Activated B cell treated with CpG ODN at 0.5 μM for 24 hours (primary cell): ENCODE results near the gene NQO1. TPM values are rescaled to one million over a fixed set of nuclear protein-coding genes. Genes with fewer than 3 reads are reported as not detected.

ENCODE experiments used
- ATAC-seq: fragments of 200-7000 bp; cut with Tn5 transposase; one replicate; pipeline ENCODE4 v1.10.0; 2021; ENCODE audit warnings: low read depth, mild to moderate bottlenecking, moderate library complexity
- CTCF ChIA-PET: fragments of 350-600 bp; sonication (Branson Sonifier 250); formaldehyde crosslinking; loops from one replicate; lab custom pipeline; 2021; ENCODE audit warnings: antibody characterized with exemption; lab: Charles Lee
- POLR2A ChIA-PET: fragments of 350-600 bp; sonication (Branson Sonifier 250); formaldehyde crosslinking; loops from one replicate; lab custom pipeline; 2021; ENCODE audit warnings: antibody characterized with exemption; lab: Charles Lee
- DNase-seq: peaks from one replicate; pipeline ENCODE4 v3.0.0; 2022
- H3K27ac Mint-ChIP-seq: one replicate; pipeline ENCODE4 v1.8.0; 2020; ENCODE audit warnings: mixed read lengths
- H3K27me3 Mint-ChIP-seq: one replicate; pipeline ENCODE4 v1.8.0; 2021; ENCODE audit warnings: mixed read lengths
- H3K36me3 Mint-ChIP-seq: one replicate; pipeline ENCODE4 v1.8.0; 2021; ENCODE audit warnings: low read depth, mixed read lengths
- H3K4me1 Mint-ChIP-seq: one replicate; pipeline ENCODE4 v1.8.0; 2021; ENCODE audit warnings: mixed read lengths
- H3K4me3 Mint-ChIP-seq: one replicate; pipeline ENCODE4 v1.8.0; 2020; ENCODE audit warnings: mild to moderate bottlenecking, mixed read lengths
- H3K9me3 Mint-ChIP-seq: one replicate; pipeline ENCODE4 v1.8.0; 2020; ENCODE audit warnings: mixed read lengths
- CTCF ChIP-seq: fragments of 200-600 bp; IDR thresholded peaks from one replicate; pipeline ENCODE4 v1.8.0; 2022; ENCODE audit warnings: antibody characterized with exemption, mild to moderate bottlenecking
- intact Hi-C: fragments of 100-400 bp; cut with micrococcal nuclease; formaldehyde crosslinking; loops from one replicate; pipeline ENCODE4 v1.15.1; 2024
- total RNA-seq: library from RNA; stranded (reverse); gene quantifications from 2 replicates; pipeline ENCODE4 v1.2.3, GENCODE V29; 2022

The NQO1 gene
- total RNA-seq, 1 donor from 2014 or later = 5.5 TPM

- ChIA-PET POLR2A (no interaction called here), CTCF (interaction anchor here (3.0 kb wide), 1 partner anchor 14 kb away, joined by 9 read pairs; the partner anchor contains the start of gene NOB1)
- Mint-ChIP-seq H3K4me1 (peaks cover 68% of the 10 kb centered on the region), H3K27me3 (no peaks in the 10 kb centered on the region), H3K4me3 (no peak overlapping the region), H3K27ac (peak overlapping the region; percentile 2), H3K9me3 (no peaks in the 10 kb centered on the region), H3K36me3 (peaks cover 5% of the 10 kb centered on the region)
- intact Hi-C loops = loop anchor here (10.0 kb wide), 1 partner anchor 634 kb away; the partner anchor contains the start of genes CHTF8 and UTP4
- ATAC-seq = no peak
- DNase-seq = no peak
- no peak for TF ChIP-seq CTCF
These were observed 42.3 kb upstream of the NQO1 start for GRCh38 chr16:69768666-69769065.

GRCh38 chr16:69767459-69768229, 41.3 kb upstream of the NQO1 start:
- no peaks in the 10 kb centered on the region for H3K9me3 Mint-ChIP-seq
- ChIA-PET CTCF (no interaction called here), POLR2A (no interaction called here)
- H3K36me3 Mint-ChIP-seq = peaks cover 11% of the 10 kb centered on the region
- no peak overlapping the region for H3K4me3 Mint-ChIP-seq
- H3K27me3 Mint-ChIP-seq = no peaks in the 10 kb centered on the region
- TF ChIP-seq CTCF = no peak
- intact Hi-C loops = loop anchor here (10.0 kb wide), 1 partner anchor 633 kb away; the partner anchor contains the start of genes CHTF8 and UTP4
- peaks cover 67% of the 10 kb centered on the region for H3K4me1 Mint-ChIP-seq
- DNase-seq (no peak), ATAC-seq (no peak)
- no peak overlapping the region for H3K27ac Mint-ChIP-seq

- ChIA-PET CTCF (interaction anchor here (1.1 kb wide), 1 partner anchor 9 kb away, joined by 3 read pairs; the partner anchor contains the start of gene NOB1), POLR2A (interaction anchor here (1.7 to 3.5 kb wide), 3 partner anchors 9 to 37 kb away, joined by 8 to 25 read pairs (median 15); partner anchors contain the start of genes NOB1 and NQO1)
- intact Hi-C loops = loop anchor here (5.0 to 10.0 kb wide), 2 partner anchors 196 to 629 kb away; partner anchors contain the start of genes CHTF8, NFAT5 and UTP4
- peak overlapping the region; percentile 90 for H3K4me3 Mint-ChIP-seq
- no peak for TF ChIP-seq CTCF
- peak overlapping the region; percentile 96 for H3K27ac Mint-ChIP-seq
- DNase-seq (no peak), ATAC-seq (no peak)
- no peaks in the 10 kb centered on the region for H3K9me3 Mint-ChIP-seq
- peaks cover 12% of the 10 kb centered on the region for H3K36me3 Mint-ChIP-seq
- H3K4me1 Mint-ChIP-seq = peaks cover 44% of the 10 kb centered on the region
- no peaks in the 10 kb centered on the region for H3K27me3 Mint-ChIP-seq
These were observed 37.2 kb upstream of the NQO1 start for GRCh38 chr16:69763599-69763942.

DNA sequence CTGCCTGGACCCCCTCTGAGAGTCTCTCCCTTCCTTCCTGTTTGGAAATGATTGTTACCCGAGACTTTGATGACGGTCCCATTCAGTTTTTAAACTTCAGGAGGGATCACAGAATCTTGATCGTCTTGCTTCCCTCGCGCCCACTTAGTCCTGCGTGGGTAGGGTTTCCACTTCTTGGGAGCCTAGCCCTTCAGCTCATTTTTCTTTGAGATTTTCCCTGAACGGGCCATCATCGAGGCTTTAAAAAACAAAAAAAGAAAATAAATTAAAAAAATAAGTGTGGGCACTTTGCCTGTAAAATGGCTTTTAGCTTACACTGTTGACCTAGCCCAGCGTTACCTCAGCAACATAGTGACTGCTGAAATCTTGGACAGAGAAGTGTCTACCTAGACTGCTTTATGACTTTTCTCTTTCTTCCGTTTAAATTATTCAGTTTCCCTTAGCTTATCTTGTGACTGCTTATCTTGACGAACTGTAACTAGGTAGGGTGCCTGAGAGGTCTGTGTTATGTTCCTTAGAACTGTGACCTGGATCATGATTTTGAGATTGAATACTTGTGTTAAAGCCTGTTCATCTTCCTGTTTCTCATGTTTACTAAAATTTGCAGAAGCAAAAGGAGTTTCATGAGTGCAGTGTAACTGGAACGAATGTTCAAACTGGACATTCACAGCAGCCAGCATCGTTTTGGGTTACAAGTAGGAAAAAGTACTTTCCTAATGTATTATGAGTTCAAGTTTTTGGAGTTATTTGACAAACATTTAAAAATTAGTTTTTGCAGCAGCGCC, 36.6 kb upstream of the NQO1 start:
- intact Hi-C loops = loop anchor here (1.0 to 10.0 kb wide), 3 partner anchors 9 to 628 kb away; partner anchors contain the start of genes CHTF8, NFAT5, NOB1 and UTP4
- DNase-seq = no peak
- H3K27ac Mint-ChIP-seq = peak overlapping the region; percentile 96
- CTCF ChIA-PET = interaction anchor here (1.1 kb wide), 2 partner anchors 8 to 54 kb away, joined by 3 read pairs; partner anchors contain the start of gene NOB1
- POLR2A ChIA-PET = interaction anchor here (0.6 to 3.5 kb wide), 9 partner anchors 9 to 633 kb away, joined by 3 to 25 read pairs (median 6); partner anchors contain the start of genes NOB1, NQO1 and PDF
- TF ChIP-seq CTCF = no peak
- H3K4me3 Mint-ChIP-seq = peak overlapping the region; percentile 90
- no peaks in the 10 kb centered on the region for H3K9me3 Mint-ChIP-seq
- peak; percentile 39 for ATAC-seq
- peaks cover 43% of the 10 kb centered on the region for H3K4me1 Mint-ChIP-seq
- H3K36me3 Mint-ChIP-seq = peaks cover 12% of the 10 kb centered on the region
- no peaks in the 10 kb centered on the region for H3K27me3 Mint-ChIP-seq
